Calu3 (cell line): ENCODE measurements around the gene EFR3B. TPM values are rescaled to one million over a fixed set of nuclear protein-coding genes. Genes with fewer than 3 reads are reported as not detected.
"Not testable (repeated sequence)": the region's sequence is repeated elsewhere in the genome, so short reads cannot be mapped to it uniquely, and the experiment has no call there.

Experiments used
- BruUV-seq: library from RNA; stranded (reverse); fragments of 400-500 nt; replicated peaks from 2 replicates; lab custom pipeline; 2021; lab: Mats Ljungman, UMichigan
- CTCF ChIA-PET: fragments of 300-600 bp; sonication (Branson Sonifier 250); formaldehyde crosslinking; loops from one replicate; lab custom pipeline; 2022; ENCODE audit warnings: antibody characterized with exemption; lab: Charles Lee
- DNase-seq: peaks from one replicate; pipeline ENCODE4 v3.0.0; 2022
- H3K27ac Mint-ChIP-seq: one replicate; pipeline ENCODE4 v1.8.0; 2022; ENCODE audit warnings: mixed read lengths; ENCODE audit not compliant: unreplicated experiment
- H3K27me3 Mint-ChIP-seq: one replicate; pipeline ENCODE4 v1.8.0; 2022; ENCODE audit warnings: mixed read lengths; ENCODE audit not compliant: unreplicated experiment
- H3K36me3 Mint-ChIP-seq: one replicate; pipeline ENCODE4 v1.8.0; 2022; ENCODE audit warnings: mild to moderate bottlenecking, moderate library complexity, mixed read lengths; ENCODE audit not compliant: insufficient read depth, unreplicated experiment
- H3K4me1 Mint-ChIP-seq: one replicate; pipeline ENCODE4 v1.8.0; 2022; ENCODE audit warnings: mild to moderate bottlenecking, low read depth, mixed read lengths; ENCODE audit not compliant: unreplicated experiment
- H3K4me3 Mint-ChIP-seq: one replicate; pipeline ENCODE4 v1.8.0; 2022; ENCODE audit warnings: mild to moderate bottlenecking, low read depth, moderate library complexity, mixed read lengths; ENCODE audit not compliant: unreplicated experiment
- H3K9me3 Mint-ChIP-seq: one replicate; pipeline ENCODE4 v1.8.0; 2022; ENCODE audit warnings: low read depth, mixed read lengths; ENCODE audit not compliant: unreplicated experiment
- intact Hi-C: fragments of 100-400 bp; cut with micrococcal nuclease; formaldehyde crosslinking; loops from one replicate; pipeline ENCODE4 v1.10.0; 2022; ENCODE audit not compliant: unreplicated experiment
- total RNA-seq: library from RNA; stranded (reverse); gene quantifications from 2 replicates; pipeline ENCODE4 v1.2.3, GENCODE V29; 2022
- TF ChIP-seq, protein P1 (sequence below): fragments of 200-600 bp; IDR thresholded peaks from one replicate; pipeline ENCODE4 v1.8.0; 2022; ENCODE audit warnings: antibody characterized with exemption; ENCODE audit not compliant: unreplicated experiment

EFR3B gene
- total RNA-seq, 1 experiment from 2014 or later: 0.17 TPM

DNA sequence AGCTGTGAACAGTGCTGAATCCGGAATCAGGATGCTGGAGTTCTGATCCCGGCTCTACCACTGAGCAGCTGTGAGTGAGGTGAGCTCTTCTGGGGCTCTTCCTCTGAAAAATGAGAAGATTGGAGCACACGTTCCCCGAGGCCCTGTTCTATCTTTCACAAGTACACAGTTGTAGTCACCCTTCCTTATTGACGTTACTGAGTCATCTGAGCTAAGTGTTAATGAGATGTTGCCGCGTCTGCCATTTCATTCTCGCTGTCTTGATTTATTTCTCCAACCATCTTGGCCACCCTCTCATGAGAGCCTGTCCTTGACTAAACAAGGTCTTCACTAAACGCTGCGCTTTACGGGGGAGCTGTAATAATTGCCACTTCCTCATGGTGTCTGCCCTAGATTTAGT lies 31.9 kb upstream of the EFR3B start:
- intact Hi-C loops: no loop called here
- no peak overlapping the region for H3K4me3 Mint-ChIP-seq
- H3K27ac Mint-ChIP-seq: peak overlapping the region; percentile 12
- TF ChIP-seq, protein P1, sequence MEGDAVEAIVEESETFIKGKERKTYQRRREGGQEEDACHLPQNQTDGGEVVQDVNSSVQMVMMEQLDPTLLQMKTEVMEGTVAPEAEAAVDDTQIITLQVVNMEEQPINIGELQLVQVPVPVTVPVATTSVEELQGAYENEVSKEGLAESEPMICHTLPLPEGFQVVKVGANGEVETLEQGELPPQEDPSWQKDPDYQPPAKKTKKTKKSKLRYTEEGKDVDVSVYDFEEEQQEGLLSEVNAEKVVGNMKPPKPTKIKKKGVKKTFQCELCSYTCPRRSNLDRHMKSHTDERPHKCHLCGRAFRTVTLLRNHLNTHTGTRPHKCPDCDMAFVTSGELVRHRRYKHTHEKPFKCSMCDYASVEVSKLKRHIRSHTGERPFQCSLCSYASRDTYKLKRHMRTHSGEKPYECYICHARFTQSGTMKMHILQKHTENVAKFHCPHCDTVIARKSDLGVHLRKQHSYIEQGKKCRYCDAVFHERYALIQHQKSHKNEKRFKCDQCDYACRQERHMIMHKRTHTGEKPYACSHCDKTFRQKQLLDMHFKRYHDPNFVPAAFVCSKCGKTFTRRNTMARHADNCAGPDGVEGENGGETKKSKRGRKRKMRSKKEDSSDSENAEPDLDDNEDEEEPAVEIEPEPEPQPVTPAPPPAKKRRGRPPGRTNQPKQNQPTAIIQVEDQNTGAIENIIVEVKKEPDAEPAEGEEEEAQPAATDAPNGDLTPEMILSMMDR: no peak
- CTCF ChIA-PET: interaction anchor here (0.9 to 1.5 kb wide), 2 partner anchors 26 to 32 kb away, joined by 3 read pairs; partner anchors contain the start of gene EFR3B
- H3K36me3 Mint-ChIP-seq: no peaks in the 10 kb centered on the region
- H3K4me1 Mint-ChIP-seq: peaks cover 10% of the 10 kb centered on the region
- no peak for DNase-seq
- peaks cover 9% of the 10 kb centered on the region for H3K27me3 Mint-ChIP-seq
- no peaks in the 10 kb centered on the region for H3K9me3 Mint-ChIP-seq
- no TSS peak for BruUV-seq

- H3K27ac Mint-ChIP-seq, intact Hi-C loops: not testable (repeated sequence)
Measured at GRCh38 chr2:25011342-25011741, 30.5 kb upstream of the EFR3B start.

GRCh38 chr2:25014631-25015030 lies 27.2 kb upstream of the EFR3B start:
- Mint-ChIP-seq H3K27ac (no peak overlapping the region), H3K27me3 (peaks cover 13% of the 10 kb centered on the region), H3K9me3 (no peaks in the 10 kb centered on the region), H3K36me3 (no peaks in the 10 kb centered on the region), H3K4me3 (no peak overlapping the region), H3K4me1 (peaks cover 8% of the 10 kb centered on the region)
- intact Hi-C loops: no loop called here
- no peak for DNase-seq
- no TSS peak for BruUV-seq
- TF ChIP-seq, protein P1: no peak
- CTCF ChIA-PET: interaction anchor here (1.0 kb wide), 1 partner anchor 39 kb away, joined by 3 read pairs; no protein-coding TSS in a partner anchor

More at GRCh38 chr2:25011342-25011741, 30.5 kb upstream of the EFR3B start:
- H3K9me3 Mint-ChIP-seq, DNase-seq, H3K4me1 Mint-ChIP-seq, H3K27me3 Mint-ChIP-seq, H3K36me3 Mint-ChIP-seq, H3K4me3 Mint-ChIP-seq, BruUV-seq: not testable (repeated sequence)
- CTCF ChIA-PET: interaction anchor here (0.6 kb wide), 1 partner anchor 9 kb away, joined by 7 read pairs; no protein-coding TSS in a partner anchor

DNA sequence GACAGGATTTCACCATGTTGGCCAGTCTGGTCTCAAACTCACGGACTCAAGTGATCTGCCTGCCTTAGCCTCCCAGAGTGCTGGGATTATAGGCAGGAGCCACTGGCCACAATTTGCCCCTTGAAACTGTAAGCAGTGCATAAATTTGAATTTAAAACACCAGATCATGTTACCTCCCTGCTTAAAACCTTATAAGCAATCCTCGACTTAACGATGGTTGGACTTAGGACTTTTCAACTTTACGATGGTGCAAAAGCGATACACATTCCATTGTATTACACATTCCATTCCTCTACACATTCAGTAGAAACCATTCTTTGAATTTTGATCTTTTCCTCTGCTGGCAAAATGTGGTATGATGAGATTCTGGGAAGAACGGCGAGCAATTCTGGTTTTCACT lies 23.2 kb upstream of the EFR3B start:
- no peaks in the 10 kb centered on the region for H3K36me3 Mint-ChIP-seq

More for the DNA sequence above, 23.2 kb upstream of the EFR3B start:
- DNase-seq: no peak
- Mint-ChIP-seq H3K27ac (no peak overlapping the region), H3K4me3 (no peak overlapping the region), H3K9me3 (no peaks in the 10 kb centered on the region), H3K4me1 (no peaks in the 10 kb centered on the region), H3K27me3 (peaks cover 35% of the 10 kb centered on the region)
- CTCF ChIA-PET: interaction anchor here (0.8 kb wide), 1 partner anchor 41 kb away, joined by 5 read pairs; no protein-coding TSS in a partner anchor
- TF ChIP-seq, protein P1: no peak
- intact Hi-C loops: no loop called here
- no TSS peak for BruUV-seq
